ENCODE results near the gene ARHGEF9. TPM values are rescaled to one million over a fixed set of nuclear protein-coding genes. Genes with fewer than 3 reads are reported as not detected.

The ARHGEF9 gene
- total and polyA plus RNA-seq, 8 donors: 7.6 to 103 (median 12.5) TPM

DNA sequence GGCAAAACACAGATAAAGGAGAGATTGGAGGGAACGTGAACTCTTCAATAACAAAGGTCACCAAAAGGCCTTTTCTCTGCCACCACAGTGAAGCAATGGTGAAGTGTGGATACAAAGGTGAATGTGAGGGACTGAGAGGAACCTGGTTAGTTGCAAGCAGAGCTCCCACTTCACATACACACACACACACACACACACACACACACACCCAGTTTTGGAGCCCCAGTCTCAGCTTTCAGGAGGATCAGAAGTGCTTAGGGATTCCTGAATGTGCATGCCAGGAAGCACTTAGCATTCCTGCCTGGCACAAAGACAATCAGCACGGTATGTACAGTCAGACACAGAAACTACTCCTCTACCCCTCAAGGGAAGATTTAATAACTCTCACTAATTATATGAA lies 71.5 kb downstream of the ARHGEF9 start:
- Histone ChIP-seq H3K4me3 (no peak overlapping the region), H3K27ac (no peak overlapping the region), H3K27me3 (no peaks in the 10 kb centered on the region), H3K4me1 (no peaks in the 10 kb centered on the region), H3K9me3 (no peaks in the 10 kb centered on the region), H3K36me3 (peaks cover 0 to 9% (median 4%) of the 10 kb centered on the region in 4 donors)
- 21 to 50% (median 39%) methylated on average over 1 to 2 of the region's 2 CpGs for whole genome bisulfite sequencing, 5 donors
- peak in 1 of 2 donors; percentile 9 for DNase-seq
- intact Hi-C loops (cut with DNase I; ENCODE audit: low total_unique reads): no loop called here
- TF ChIP-seq POLR2A (IDR thresholded peaks at IDR 0.05): no peak
- TF ChIP-seq EP300 (IDR thresholded peaks at IDR 0.05): no peak
- TF ChIP-seq, protein P1, sequence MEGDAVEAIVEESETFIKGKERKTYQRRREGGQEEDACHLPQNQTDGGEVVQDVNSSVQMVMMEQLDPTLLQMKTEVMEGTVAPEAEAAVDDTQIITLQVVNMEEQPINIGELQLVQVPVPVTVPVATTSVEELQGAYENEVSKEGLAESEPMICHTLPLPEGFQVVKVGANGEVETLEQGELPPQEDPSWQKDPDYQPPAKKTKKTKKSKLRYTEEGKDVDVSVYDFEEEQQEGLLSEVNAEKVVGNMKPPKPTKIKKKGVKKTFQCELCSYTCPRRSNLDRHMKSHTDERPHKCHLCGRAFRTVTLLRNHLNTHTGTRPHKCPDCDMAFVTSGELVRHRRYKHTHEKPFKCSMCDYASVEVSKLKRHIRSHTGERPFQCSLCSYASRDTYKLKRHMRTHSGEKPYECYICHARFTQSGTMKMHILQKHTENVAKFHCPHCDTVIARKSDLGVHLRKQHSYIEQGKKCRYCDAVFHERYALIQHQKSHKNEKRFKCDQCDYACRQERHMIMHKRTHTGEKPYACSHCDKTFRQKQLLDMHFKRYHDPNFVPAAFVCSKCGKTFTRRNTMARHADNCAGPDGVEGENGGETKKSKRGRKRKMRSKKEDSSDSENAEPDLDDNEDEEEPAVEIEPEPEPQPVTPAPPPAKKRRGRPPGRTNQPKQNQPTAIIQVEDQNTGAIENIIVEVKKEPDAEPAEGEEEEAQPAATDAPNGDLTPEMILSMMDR (IDR thresholded peaks at IDR 0.05): no peak
- TF ChIP-seq POLR2AphosphoS5 (IDR thresholded peaks at IDR 0.05): no peak

DNA sequence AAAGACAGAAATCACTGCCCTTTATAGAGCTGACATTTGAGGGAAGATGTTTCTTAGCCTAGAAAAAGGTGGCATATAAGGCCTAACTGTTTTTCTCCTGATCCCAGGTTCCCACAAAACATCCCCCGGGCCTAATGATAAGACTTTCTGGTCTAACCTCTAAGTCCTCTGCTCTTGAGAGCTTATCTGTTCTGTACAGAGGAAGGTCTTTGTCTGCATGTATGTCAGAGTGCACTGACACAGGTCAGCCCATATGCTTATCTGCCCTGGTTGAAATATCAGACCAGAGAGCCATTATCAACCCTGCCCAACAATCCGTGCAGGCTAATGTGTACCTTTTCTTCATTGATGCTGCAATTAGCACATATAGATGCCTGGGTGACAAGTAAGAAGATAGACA lies 76.2 kb downstream of the ARHGEF9 start:
- WGBS, 5 donors: 29 to 57% (median 44%) methylated on average over 2 of the region's 2 CpGs
- TF ChIP-seq POLR2A (IDR thresholded peaks at IDR 0.05) (no peak), POLR2AphosphoS5 (IDR thresholded peaks at IDR 0.05) (no peak), EP300 (IDR thresholded peaks at IDR 0.05) (no peak)
- TF ChIP-seq, protein P1 (IDR thresholded peaks at IDR 0.05): no peak
- no peak for DNase-seq

DNA sequence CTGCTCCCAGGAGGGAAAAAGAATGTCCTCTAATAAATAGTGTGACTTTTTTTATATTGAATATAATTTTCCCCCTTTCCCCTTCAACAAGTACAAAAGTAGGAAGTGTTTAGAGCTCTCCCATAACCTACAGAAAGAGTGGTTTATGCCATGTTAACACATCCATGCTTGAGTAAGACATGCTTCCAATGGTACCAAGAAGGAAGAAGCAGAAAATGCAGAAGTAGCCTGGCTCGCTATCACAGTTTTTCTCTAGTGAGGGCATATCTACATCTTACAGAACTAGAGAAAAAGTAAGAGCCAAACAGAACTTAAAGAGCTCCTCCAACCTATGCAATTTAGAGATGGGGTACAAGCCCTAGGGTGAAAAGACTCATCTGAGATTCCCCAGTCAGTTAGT lies 82.5 kb downstream of the ARHGEF9 start:
- TF ChIP-seq, protein P1 (IDR thresholded peaks at IDR 0.05): no peak
- TF ChIP-seq POLR2A (IDR thresholded peaks at IDR 0.05): no peak
- TF ChIP-seq EP300 (IDR thresholded peaks at IDR 0.05): no peak
- TF ChIP-seq POLR2AphosphoS5 (IDR thresholded peaks at IDR 0.05): no peak
- peaks cover 0 to 51% (median 43%) of the 10 kb centered on the region in 4 donors for H3K36me3 ChIP-seq
- no peak overlapping the region for H3K27ac ChIP-seq
- H3K4me3 ChIP-seq: no peak overlapping the region
- intact Hi-C loops (cut with DNase I; ENCODE audit: low total_unique reads): no loop called here
- no peaks in the 10 kb centered on the region for H3K9me3 ChIP-seq
- no peak for DNase-seq
- H3K27me3 ChIP-seq: peaks cover 0 to 2% (median 0%) of the 10 kb centered on the region in 3 donors
- H3K4me1 ChIP-seq: no peaks in the 10 kb centered on the region
- 72 to 93% (median 91%) methylated on average over 1 of the region's 1 CpG; no CpG with 5 or more reads in 1 of the 5 donors for WGBS, 5 donors

More for the DNA sequence above, 76.2 kb downstream of the ARHGEF9 start:
- H3K9me3 ChIP-seq: no peaks in the 10 kb centered on the region
- no peak overlapping the region for H3K4me3 ChIP-seq
- no peak overlapping the region for H3K27ac ChIP-seq
- H3K4me1 ChIP-seq: no peaks in the 10 kb centered on the region
- intact Hi-C loops (cut with DNase I; ENCODE audit: low total_unique reads): no loop called here
- H3K36me3 ChIP-seq: peaks cover 0 to 27% (median 26%) of the 10 kb centered on the region in 4 donors
- H3K27me3 ChIP-seq: no peaks in the 10 kb centered on the region

DNA sequence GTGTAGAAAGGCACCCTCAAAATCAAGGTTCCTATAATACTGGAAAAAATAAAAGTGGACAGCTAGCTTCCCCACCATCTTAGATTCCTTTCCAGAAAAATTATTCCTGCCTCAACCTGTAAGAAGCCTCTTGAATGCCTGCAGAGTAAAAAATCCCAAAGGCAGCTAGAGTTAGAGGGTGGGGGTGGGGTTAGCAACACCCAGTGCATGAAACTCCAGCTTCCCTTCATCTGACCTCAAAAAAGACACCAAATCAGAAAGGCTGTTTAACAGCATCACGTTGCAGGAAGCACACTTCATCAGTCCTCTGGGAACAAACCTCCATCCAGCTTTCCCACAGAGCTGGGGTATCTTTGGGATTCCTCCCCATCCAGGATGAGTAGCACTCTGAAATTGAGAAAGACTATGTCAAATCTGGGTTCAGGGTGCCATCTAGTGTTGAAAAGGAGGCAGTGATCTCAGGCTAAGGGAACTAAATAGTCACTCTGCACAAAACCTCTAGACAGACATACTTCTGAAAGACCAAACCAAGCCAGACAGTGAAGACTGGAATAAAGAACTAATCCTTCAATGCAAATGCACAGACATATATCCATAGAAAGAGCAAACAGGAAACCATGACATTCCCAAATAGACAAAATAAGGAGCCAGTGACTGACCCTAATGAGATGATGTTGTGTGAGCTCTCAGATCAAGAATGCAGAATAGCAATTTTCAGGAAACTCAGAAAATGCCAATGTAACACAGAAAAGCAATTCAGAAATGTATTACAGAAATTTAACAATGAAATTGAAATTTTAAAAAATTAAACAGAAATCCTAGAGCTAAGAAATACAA lies 97.9 kb downstream of the ARHGEF9 start:
- Histone ChIP-seq H3K27ac (no peak overlapping the region), H3K4me1 (no peaks in the 10 kb centered on the region), H3K4me3 (no peak overlapping the region), H3K9me3 (no peaks in the 10 kb centered on the region), H3K36me3 (no peaks in the 10 kb centered on the region), H3K27me3 (no peaks in the 10 kb centered on the region)
- intact Hi-C loops (cut with DNase I; ENCODE audit: low total_unique reads): no loop called here
- 3 to 43% (median 25%) methylated on average over 1 of the region's 1 CpG for WGBS, 5 donors
- no peak for TF ChIP-seq EP300 (IDR thresholded peaks at IDR 0.05)
- TF ChIP-seq, protein P1 (IDR thresholded peaks at IDR 0.05): peak in 4 of 7 experiments; percentile 20 to 54 (median 40)
- DNase-seq: peak in 1 of 2 donors; percentile 34

Measured in stomach (tissue), 9 donors.